Lung (tissue), 12 donors: ENCODE results near the gene PTP4A2. TPM values are rescaled to one million over a fixed set of nuclear protein-coding genes. Genes with fewer than 3 reads are reported as not detected.
"Not testable (repeated sequence)": the region's sequence is repeated elsewhere in the genome, so short reads cannot be mapped to it uniquely, and the experiment has no call there.

Experiments used
- ATAC-seq: fragments of 200-7000 bp; cut with Tn5 transposase; one replicate; pipeline ENCODE4 v1.9.1; 2020; ENCODE audit warnings: moderate number of reproducible peaks; ENCODE audit not compliant: insufficient read depth, low FRiP score
- DNase-seq, 3 donors: peaks; one replicate each; pipeline ENCODE4 v3.0.0-alpha.2; 2013 to 2017
- H3K27ac ChIP-seq, 2 donors: one replicate each; pipeline ENCODE4 v1.5.1; 2013; ENCODE audit warnings: mild to moderate bottlenecking in 2 of 2, moderate library complexity in 2 of 2, control low read depth in 1 of 2, inconsistent platforms in 1 of 2, low read depth in 1 of 2, low read length in 1 of 2
- H3K27me3 ChIP-seq, 3 donors: one replicate each; pipeline ENCODE4 v1.5.1; 2013; ENCODE audit warnings: low read length in 2 of 3; ENCODE audit not compliant: control insufficient read depth in 3 of 3, insufficient read depth in 3 of 3
- H3K36me3 ChIP-seq, 4 donors: one replicate each; pipeline ENCODE4 v1.5.1; 2013; ENCODE audit warnings: low read length in 4 of 4, mild to moderate bottlenecking in 1 of 4, moderate library complexity in 1 of 4; ENCODE audit not compliant: control insufficient read depth in 4 of 4, insufficient read depth in 4 of 4
- H3K4me1 ChIP-seq, 5 donors: one replicate each; pipeline ENCODE4 v1.5.1; 2013; ENCODE audit warnings: low read length in 5 of 5, mild to moderate bottlenecking in 2 of 5, moderate library complexity in 1 of 5; ENCODE audit not compliant: control insufficient read depth in 5 of 5, insufficient read depth in 5 of 5
- H3K4me3 ChIP-seq: one replicate; pipeline ENCODE4 v1.5.1; 2013; ENCODE audit warnings: mild to moderate bottlenecking, control low read depth, moderate library complexity
- H3K9ac ChIP-seq, 2 donors: one replicate each; pipeline ENCODE4 v1.5.1; 2013; ENCODE audit warnings: low read length in 2 of 2, control low read depth in 1 of 2; ENCODE audit not compliant: insufficient read depth in 1 of 2
- H3K9me3 ChIP-seq, 4 donors: one replicate each; pipeline ENCODE4 v1.5.1; 2013; ENCODE audit warnings: low read length in 3 of 4, mild to moderate bottlenecking in 1 of 4, moderate library complexity in 1 of 4; ENCODE audit not compliant: control insufficient read depth in 4 of 4, insufficient read depth in 3 of 4
- WGBS, 2 donors: extraction: QIAGEN DNeasy Blood & Tissue Kit; methylation state at CpG; one replicate each; pipeline ENCODE4 v1.1.7; 2013; 5-methylcytosine and 5-hydroxymethylcytosine counted together
- polyA plus RNA-seq, 2 donors: library from polyadenylated mRNA; stranded (reverse); fragments of 200-250 nt; gene quantifications; one replicate each; pipeline ENCODE4 v1.2.1, GENCODE V29; 2013
- total RNA-seq, 2 donors: library from RNA; depleted of rRNA in 1 of 2; stranded (reverse); fragments of >200 nt in 1 of 2; gene quantifications; one replicate each; pipeline ENCODE4 v1.2.1, GENCODE V29; 2014 to 2021
- TF ChIP-seq, protein P1 (sequence below): IDR thresholded peaks from 2 replicates; pipeline ENCODE4 v1.5.1; 2012; ENCODE audit warnings: mild to moderate bottlenecking; ENCODE audit errors: control extremely low read depth, extremely low read depth
- donor health status: control.
- donor health status: control.
- donor health status: Bipolar disorder and iron deficiency.
- donor health status: healthy.
- donor health status: DM: yes; HTN: yes; CAD: no.

PTP4A2 gene
- total and polyA plus RNA-seq, 4 donors, result 90.4 to 274 (median 163) TPM

DNA sequence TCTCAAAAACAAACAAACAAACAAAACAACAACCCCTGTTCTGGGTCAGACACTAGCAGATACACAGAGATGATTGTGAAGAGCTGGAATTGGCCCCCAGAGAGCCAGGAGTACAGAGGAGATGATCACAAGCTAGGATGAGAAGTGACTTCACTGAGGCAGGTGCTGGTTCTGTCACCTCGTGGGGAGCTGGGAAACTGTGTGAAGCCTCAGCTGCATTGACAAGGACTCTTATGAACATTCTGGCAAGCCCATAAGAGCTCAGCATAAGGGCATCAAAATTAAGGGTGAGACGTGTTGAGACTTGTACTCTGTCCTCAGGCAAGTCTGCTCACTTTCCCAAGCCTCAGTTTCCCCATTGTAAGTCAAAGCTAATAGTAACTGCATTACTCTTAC is 14.7 kb upstream of the PTP4A2 start:
- H3K4me1 ChIP-seq, result peaks cover 4 to 20% (median 12%) of the 10 kb centered on the region in 5 donors
- ATAC-seq (no peak), DNase-seq (no peak)
- H3K4me3 ChIP-seq, result no peak overlapping the region
- no peak overlapping the region for H3K27ac ChIP-seq
- H3K9ac ChIP-seq, result no peak overlapping the region
- 64 to 78% methylated on average over 2 of the region's 2 CpGs for WGBS, 2 donors
- TF ChIP-seq, protein P1, sequence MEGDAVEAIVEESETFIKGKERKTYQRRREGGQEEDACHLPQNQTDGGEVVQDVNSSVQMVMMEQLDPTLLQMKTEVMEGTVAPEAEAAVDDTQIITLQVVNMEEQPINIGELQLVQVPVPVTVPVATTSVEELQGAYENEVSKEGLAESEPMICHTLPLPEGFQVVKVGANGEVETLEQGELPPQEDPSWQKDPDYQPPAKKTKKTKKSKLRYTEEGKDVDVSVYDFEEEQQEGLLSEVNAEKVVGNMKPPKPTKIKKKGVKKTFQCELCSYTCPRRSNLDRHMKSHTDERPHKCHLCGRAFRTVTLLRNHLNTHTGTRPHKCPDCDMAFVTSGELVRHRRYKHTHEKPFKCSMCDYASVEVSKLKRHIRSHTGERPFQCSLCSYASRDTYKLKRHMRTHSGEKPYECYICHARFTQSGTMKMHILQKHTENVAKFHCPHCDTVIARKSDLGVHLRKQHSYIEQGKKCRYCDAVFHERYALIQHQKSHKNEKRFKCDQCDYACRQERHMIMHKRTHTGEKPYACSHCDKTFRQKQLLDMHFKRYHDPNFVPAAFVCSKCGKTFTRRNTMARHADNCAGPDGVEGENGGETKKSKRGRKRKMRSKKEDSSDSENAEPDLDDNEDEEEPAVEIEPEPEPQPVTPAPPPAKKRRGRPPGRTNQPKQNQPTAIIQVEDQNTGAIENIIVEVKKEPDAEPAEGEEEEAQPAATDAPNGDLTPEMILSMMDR, result no peak
- no peaks in the 10 kb centered on the region for H3K9me3 ChIP-seq
- H3K36me3 ChIP-seq, result no peaks in the 10 kb centered on the region
- no peaks in the 10 kb centered on the region for H3K27me3 ChIP-seq

DNA sequence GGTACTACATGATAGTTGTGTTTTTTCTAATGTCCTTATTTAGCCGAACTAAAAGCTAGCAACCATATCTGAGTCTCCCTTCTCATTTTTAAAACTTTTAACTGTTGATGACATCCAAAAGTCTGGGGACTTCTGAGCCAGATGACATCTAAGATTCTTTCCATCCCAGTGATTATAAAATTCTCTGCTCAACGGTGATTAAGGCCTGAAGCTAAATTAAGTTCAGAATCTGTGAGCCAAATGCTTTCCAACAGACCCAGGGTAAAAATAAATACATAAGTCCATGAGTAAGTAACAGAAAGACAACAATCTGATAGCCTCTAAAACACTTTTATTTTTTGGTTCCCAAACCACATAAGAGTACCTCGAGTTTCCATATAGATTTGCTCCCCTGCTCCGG is 13.1 kb upstream of the PTP4A2 start:
- WGBS, 2 donors, result 79 to 82% methylated on average over 4 of the region's 4 CpGs
- Histone ChIP-seq H3K4me1 (peaks cover 4 to 17% (median 12%) of the 10 kb centered on the region in 5 donors), H3K9me3 (no peaks in the 10 kb centered on the region), H3K36me3 (no peaks in the 10 kb centered on the region), H3K27ac (peak overlapping the region in 1 of 2 donors; percentile 63), H3K4me3 (no peak overlapping the region), H3K27me3 (no peaks in the 10 kb centered on the region), H3K9ac (no peak overlapping the region)
- ATAC-seq, result no peak
- TF ChIP-seq, protein P1, result no peak
- DNase-seq, result no peak

DNA sequence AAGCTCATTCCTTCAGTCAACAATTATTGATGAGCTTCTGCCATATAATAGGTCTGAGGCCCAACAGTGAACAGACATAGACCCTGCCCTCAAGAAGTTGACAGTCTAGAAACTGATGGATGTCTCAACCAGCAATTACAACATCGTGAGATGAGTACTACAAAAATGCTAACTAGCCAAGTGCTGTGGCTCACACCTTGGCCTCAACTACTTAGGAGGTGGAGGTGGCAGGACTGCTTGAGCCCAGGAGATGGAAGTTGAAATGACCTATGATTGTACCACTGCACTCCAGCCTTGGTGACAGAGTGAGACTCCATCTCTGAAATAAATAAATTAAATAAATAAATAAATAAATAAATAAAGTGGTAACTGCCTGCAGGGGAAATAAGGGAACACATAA is 11.7 kb upstream of the PTP4A2 start:
- Histone ChIP-seq H3K4me3 (no peak overlapping the region), H3K27me3 (no peaks in the 10 kb centered on the region), H3K9ac (no peak overlapping the region), H3K4me1 (peaks cover under 1 to 9% (median 6%) of the 10 kb centered on the region in 5 donors), H3K27ac (no peak overlapping the region), H3K9me3 (no peaks in the 10 kb centered on the region), H3K36me3 (no peaks in the 10 kb centered on the region)
- WGBS, 2 donors, result 64 to 78% methylated on average over 1 of the region's 1 CpG
- ATAC-seq (no peak), DNase-seq (no peak)
- TF ChIP-seq, protein P1, result no peak

DNA sequence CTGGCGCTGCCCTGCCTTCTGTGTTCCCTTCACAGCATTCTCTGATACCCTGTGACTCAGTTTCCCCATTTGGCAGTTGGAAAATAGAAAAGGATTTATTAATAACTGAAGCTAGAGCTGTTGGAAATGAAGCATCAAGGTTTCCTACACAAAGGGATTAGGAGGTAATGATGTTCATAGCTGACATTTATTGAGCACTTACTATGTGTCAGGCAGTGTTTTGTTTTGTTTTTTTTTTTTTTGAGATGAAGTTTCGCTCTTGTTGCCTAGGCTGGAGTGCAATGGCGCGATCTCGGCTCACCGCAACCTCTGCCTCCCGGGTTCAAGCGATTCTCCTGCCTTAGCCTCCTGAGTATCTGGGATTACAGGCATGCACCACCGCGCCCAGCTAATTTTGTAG is 7.5 kb upstream of the PTP4A2 start:
- not testable (repeated sequence) for DNase-seq, H3K4me3 ChIP-seq, H3K27me3 ChIP-seq, H3K9me3 ChIP-seq, H3K9ac ChIP-seq, ATAC-seq, H3K36me3 ChIP-seq
- Histone ChIP-seq H3K4me1 (peaks cover 4 to 15% (median 8%) of the 10 kb centered on the region in 5 donors), H3K27ac (peak overlapping the region in 1 of 2 donors; percentile 70)
- WGBS, 2 donors, result 97 to 99% methylated on average over 6 to 10 of the region's 10 CpGs
